Trophoblast cell (in vitro differentiated cells and primary cell): Measurements from ENCODE around the gene ACAD10.

Experiments used
- DNase-seq, 2 donors: peaks; one replicate each; pipeline ENCODE4 v3.0.0-alpha.2; 2016
- H2AFZ ChIP-seq: 2 replicates; pipeline ENCODE4 v1.6.1; 2013; ENCODE audit warnings: low read length, moderate library complexity, mild to moderate bottlenecking; ENCODE audit not compliant: insufficient read depth, poor library complexity
- H2AK5ac ChIP-seq: 2 replicates; pipeline ENCODE4 v1.6.1; 2013; ENCODE audit warnings: mild to moderate bottlenecking, low read length
- H2BK120ac ChIP-seq: 2 replicates; pipeline ENCODE4 v1.6.1; 2013; ENCODE audit warnings: low read length, mild to moderate bottlenecking, moderate library complexity; ENCODE audit not compliant: insufficient read depth, poor library complexity
- H2BK12ac ChIP-seq: 2 replicates; pipeline ENCODE4 v1.6.1; 2013; ENCODE audit warnings: mild to moderate bottlenecking, low read length, moderate library complexity
- H2BK5ac ChIP-seq: 2 replicates; pipeline ENCODE4 v1.6.1; 2013; ENCODE audit warnings: low read length, low read depth, moderate library complexity, mild to moderate bottlenecking; ENCODE audit not compliant: poor library complexity
- H3K14ac ChIP-seq: 2 replicates; pipeline ENCODE4 v1.6.1; 2013; ENCODE audit warnings: mild to moderate bottlenecking, low read length
- H3K18ac ChIP-seq: 2 replicates; pipeline ENCODE4 v1.6.1; 2013; ENCODE audit warnings: mild to moderate bottlenecking, low read length
- H3K23ac ChIP-seq: 2 replicates; pipeline ENCODE4 v1.6.1; 2013; ENCODE audit warnings: low read length
- H3K27ac ChIP-seq: 2 replicates; pipeline ENCODE4 v1.5.1; 2013; ENCODE audit warnings: low read depth, mild to moderate bottlenecking, inconsistent platforms, low read length, moderate library complexity
- H3K27me3 ChIP-seq: 2 replicates; pipeline ENCODE4 v1.6.1; 2013; ENCODE audit warnings: inconsistent platforms, mild to moderate bottlenecking, low read length, moderate library complexity; ENCODE audit not compliant: insufficient read depth
- H3K36me3 ChIP-seq, 2 experiments: 1 replicate in 1 of 2; 2 replicates in 1 of 2; pipeline ENCODE4 v1.6.1; 2013; ENCODE audit warnings: low read length in 2 of 2, mild to moderate bottlenecking in 2 of 2, moderate library complexity in 1 of 2; ENCODE audit not compliant: insufficient read depth in 2 of 2, control insufficient read depth in 1 of 2
- H3K4ac ChIP-seq: 2 replicates; pipeline ENCODE4 v1.6.1; 2013; ENCODE audit warnings: low read depth, mild to moderate bottlenecking, low read length, moderate library complexity
- H3K4me1 ChIP-seq, 2 experiments: 1 replicate in 1 of 2; 2 replicates in 1 of 2; pipeline ENCODE4 v1.6.1; 2013; ENCODE audit warnings: low read length in 2 of 2, mild to moderate bottlenecking in 2 of 2, moderate library complexity in 1 of 2; ENCODE audit not compliant: insufficient read depth in 2 of 2, control insufficient read depth in 1 of 2
- H3K4me2 ChIP-seq: 2 replicates; pipeline ENCODE4 v1.6.1; 2013; ENCODE audit warnings: inconsistent platforms, mild to moderate bottlenecking, low read length, moderate library complexity
- H3K4me3 ChIP-seq: 2 replicates; pipeline ENCODE4 v1.5.1; 2013; ENCODE audit warnings: mild to moderate bottlenecking, low read depth, low read length, inconsistent platforms
- H3K79me1 ChIP-seq: one replicate; pipeline ENCODE4 v1.6.1; 2013; ENCODE audit warnings: low read length
- H3K79me2 ChIP-seq: 2 replicates; pipeline ENCODE4 v1.6.1; 2013; ENCODE audit warnings: low read length, mild to moderate bottlenecking; ENCODE audit not compliant: control insufficient read depth, insufficient read depth, poor library complexity
- H3K9ac ChIP-seq: 2 replicates; pipeline ENCODE4 v1.6.1; 2013; ENCODE audit warnings: mild to moderate bottlenecking, low read length
- H3K9me3 ChIP-seq: 2 replicates; pipeline ENCODE4 v1.6.1; 2013; ENCODE audit warnings: low read depth, mild to moderate bottlenecking, control low read depth, inconsistent platforms, low read length; ENCODE audit not compliant: insufficient read depth
- H4K12ac ChIP-seq: 2 replicates; pipeline ENCODE4 v1.6.1; 2013; ENCODE audit warnings: low read depth, mild to moderate bottlenecking, low read length, moderate library complexity
- H4K8ac ChIP-seq: 2 replicates; pipeline ENCODE4 v1.6.1; 2013; ENCODE audit warnings: low read depth, mild to moderate bottlenecking, low read length, moderate library complexity
- H4K91ac ChIP-seq: one replicate; pipeline ENCODE4 v1.6.1; 2013; ENCODE audit warnings: low read depth, mild to moderate bottlenecking, low read length, moderate library complexity
- WGBS: extraction: QIAGEN DNeasy Blood & Tissue Kit; methylation state at CpG from one replicate; pipeline ENCODE4 v1.1.7; 2013; ENCODE audit warnings: missing lambda C conversion rate; ENCODE audit not compliant: insufficient read length, insufficient coverage; ENCODE audit errors: extremely low coverage; 5-methylcytosine and 5-hydroxymethylcytosine counted together

The ACAD10 gene

DNA sequence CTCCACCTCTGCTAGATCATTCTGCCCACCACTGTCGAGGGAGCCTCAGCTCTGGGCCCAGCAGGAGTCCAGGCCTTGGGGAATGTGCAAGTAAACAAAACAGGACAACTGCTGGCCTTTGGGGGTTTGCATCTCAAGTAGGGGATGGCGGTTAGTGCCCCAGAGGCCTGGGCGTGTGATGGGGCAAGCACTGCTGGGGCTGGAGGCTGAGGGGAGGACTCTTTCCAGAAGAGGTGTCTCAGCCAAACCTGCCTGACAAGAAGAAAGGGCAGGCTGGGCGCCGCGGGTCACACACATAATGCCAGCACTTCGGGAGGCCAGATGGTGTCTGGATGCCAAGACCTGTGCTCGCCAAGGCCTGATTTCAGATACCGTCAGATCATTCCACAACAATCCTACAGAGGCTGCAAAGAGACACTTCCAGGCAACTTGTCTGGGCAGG lies 72.3 kb downstream of the ACAD10 start:
- Histone ChIP-seq H3K23ac (no peak overlapping the region), H3K9me3 (peaks cover 4% of the 10 kb centered on the region), H3K4me1 (peaks cover 22 to 28% of the 10 kb centered on the region in 2 experiments), H2BK5ac (peak overlapping the region; percentile 74), H4K12ac (peak overlapping the region; percentile 23), H3K4me3 (no peak overlapping the region), H3K4me2 (no peak overlapping the region), H3K9ac (no peak overlapping the region), H3K18ac (peak overlapping the region; percentile 57), H2AK5ac (peak overlapping the region; percentile 45), H4K91ac (peak overlapping the region; percentile 82), H3K27me3 (no peaks in the 10 kb centered on the region), H3K36me3 (peaks cover 9 to 15% of the 10 kb centered on the region in 2 experiments), H3K79me2 (no peaks in the 10 kb centered on the region), H4K8ac (peak overlapping the region; percentile 66), H3K14ac (peak overlapping the region; percentile 18), H3K79me1 (peaks cover 24% of the 10 kb centered on the region), H2BK120ac (peak overlapping the region; percentile 72), H3K27ac (peak overlapping the region; percentile 87), H3K4ac (peak overlapping the region; percentile 13), H2AFZ (peak overlapping the region; percentile 54), H2BK12ac (peak overlapping the region; percentile 20)
- DNase-seq: peak in 1 of 2 donors; percentile 33
- no CpG with 5 or more reads among the region's 9 CpGs for WGBS

DNA sequence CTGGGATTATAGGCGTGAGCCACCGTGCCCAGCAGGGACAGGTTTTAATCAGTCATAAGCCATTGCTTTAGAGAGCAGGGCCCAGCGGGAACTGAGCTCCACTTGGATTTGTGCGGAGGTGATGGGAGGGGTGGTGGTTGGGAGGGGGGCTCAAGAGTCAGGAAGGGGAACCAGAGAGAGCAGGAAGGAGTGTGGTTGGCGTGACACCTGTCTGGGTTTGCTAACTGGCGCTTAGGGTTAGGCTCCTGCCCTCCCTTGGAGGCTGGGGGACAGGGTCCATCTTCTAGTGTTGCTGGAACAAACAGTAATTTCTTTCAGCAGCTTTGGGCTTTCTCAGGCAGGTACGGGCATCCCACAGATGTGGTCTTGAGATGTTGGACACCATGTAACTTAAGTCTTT lies 73.4 kb downstream of the ACAD10 start:
- no peaks in the 10 kb centered on the region for H3K27me3 ChIP-seq
- no CpG with 5 or more reads among the region's 7 CpGs for WGBS

DNA sequence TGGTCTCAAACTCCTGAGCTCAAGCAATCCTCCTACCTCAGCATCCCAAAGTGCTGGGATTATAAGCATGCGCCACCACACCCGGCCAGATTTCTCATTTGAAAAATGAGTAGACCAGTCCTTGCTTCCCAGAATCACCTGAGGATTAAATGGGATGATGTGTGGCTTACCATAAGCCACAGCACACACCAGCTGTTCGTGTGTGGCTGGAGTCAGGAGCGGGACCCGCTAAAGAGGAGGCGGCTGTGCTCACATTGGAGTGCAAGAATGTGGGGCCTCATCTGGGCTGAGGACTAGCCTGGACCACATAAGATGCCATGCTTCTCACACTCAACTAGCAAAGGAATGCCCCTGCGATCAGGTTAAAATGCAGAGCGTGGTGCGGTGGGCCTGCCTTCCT lies 74.1 kb downstream of the ACAD10 start:
- peaks cover 4 to 12% of the 10 kb centered on the region in 2 experiments for H3K36me3 ChIP-seq
- no peak overlapping the region for H2BK5ac ChIP-seq
- no peak overlapping the region for H2BK120ac ChIP-seq
- H3K79me2 ChIP-seq: no peaks in the 10 kb centered on the region
- H4K91ac ChIP-seq: no peak overlapping the region
- no peaks in the 10 kb centered on the region for H3K27me3 ChIP-seq
- H2BK12ac ChIP-seq: no peak overlapping the region
- H3K79me1 ChIP-seq: peaks cover 21% of the 10 kb centered on the region
- no peak overlapping the region for H4K12ac ChIP-seq
- peaks cover 19 to 22% of the 10 kb centered on the region in 2 experiments for H3K4me1 ChIP-seq
- H3K4me2 ChIP-seq: no peak overlapping the region
- H3K23ac ChIP-seq: no peak overlapping the region
- H3K27ac ChIP-seq: no peak overlapping the region
- H2AK5ac ChIP-seq: no peak overlapping the region
- H3K9ac ChIP-seq: no peak overlapping the region
- H2AFZ ChIP-seq: no peak overlapping the region
- no peak overlapping the region for H4K8ac ChIP-seq
- no peak overlapping the region for H3K14ac ChIP-seq
- no peaks in the 10 kb centered on the region for H3K9me3 ChIP-seq
- no peak overlapping the region for H3K4me3 ChIP-seq
- no peak overlapping the region for H3K18ac ChIP-seq
- DNase-seq: no peak
- WGBS: no CpG with 5 or more reads among the region's 9 CpGs
- no peak overlapping the region for H3K4ac ChIP-seq

More for the DNA sequence above, 73.4 kb downstream of the ACAD10 start:
- Histone ChIP-seq H3K23ac (no peak overlapping the region), H2AK5ac (no peak overlapping the region), H3K79me2 (no peaks in the 10 kb centered on the region), H3K9me3 (no peaks in the 10 kb centered on the region), H3K4me3 (no peak overlapping the region), H3K4me1 (peaks cover 22 to 24% of the 10 kb centered on the region in 2 experiments), H3K9ac (no peak overlapping the region), H3K36me3 (peaks cover 9 to 14% of the 10 kb centered on the region in 2 experiments), H3K79me1 (peaks cover 24% of the 10 kb centered on the region), H4K8ac (no peak overlapping the region), H3K27ac (no peak overlapping the region), H2BK12ac (no peak overlapping the region), H2BK5ac (no peak overlapping the region), H3K14ac (no peak overlapping the region), H2BK120ac (no peak overlapping the region), H3K18ac (no peak overlapping the region), H4K91ac (peak overlapping the region; percentile 40), H3K4ac (no peak overlapping the region), H3K4me2 (no peak overlapping the region), H4K12ac (no peak overlapping the region), H2AFZ (no peak overlapping the region)
- no peak for DNase-seq

DNA sequence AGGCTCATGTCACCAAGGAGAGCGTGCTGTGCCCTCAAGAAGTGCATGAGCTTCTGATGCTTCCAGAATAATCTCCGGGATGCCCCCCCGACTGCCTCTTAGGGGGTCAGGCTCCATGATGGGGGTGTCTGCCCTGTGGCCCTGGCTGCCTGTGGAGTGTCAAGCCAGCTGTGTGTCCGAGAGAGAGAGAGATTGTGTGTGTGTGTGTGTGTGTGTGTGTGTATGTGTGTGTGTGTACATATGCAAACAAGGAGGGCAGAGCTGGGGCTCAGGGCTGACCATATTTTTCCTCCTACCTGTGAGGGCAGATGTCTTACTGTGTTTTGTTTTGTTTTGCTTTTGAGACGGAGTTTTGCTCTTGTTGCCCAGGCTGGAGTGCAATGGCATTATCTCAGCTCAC lies 75.2 kb downstream of the ACAD10 start:
- peaks cover 0 to 3% of the 10 kb centered on the region in 2 experiments for H3K36me3 ChIP-seq
- no CpG with 5 or more reads among the region's 5 CpGs for WGBS
- no peak overlapping the region for H2BK12ac ChIP-seq

More for the DNA sequence above, 75.2 kb downstream of the ACAD10 start:
- no peak overlapping the region for H3K27ac ChIP-seq
- H2AFZ ChIP-seq: no peak overlapping the region
- no peaks in the 10 kb centered on the region for H3K79me2 ChIP-seq
- H2AK5ac ChIP-seq: no peak overlapping the region
- H4K8ac ChIP-seq: no peak overlapping the region
- H3K9me3 ChIP-seq: no peaks in the 10 kb centered on the region
- H3K9ac ChIP-seq: no peak overlapping the region
- peaks cover 19 to 22% of the 10 kb centered on the region in 2 experiments for H3K4me1 ChIP-seq
- H2BK5ac ChIP-seq: no peak overlapping the region
- no peak overlapping the region for H3K18ac ChIP-seq
- no peak for DNase-seq
- H3K4me3 ChIP-seq: no peak overlapping the region
- H4K12ac ChIP-seq: no peak overlapping the region
- no peak overlapping the region for H3K4ac ChIP-seq
- no peak overlapping the region for H2BK120ac ChIP-seq
- H3K23ac ChIP-seq: no peak overlapping the region
- no peaks in the 10 kb centered on the region for H3K27me3 ChIP-seq
- H3K14ac ChIP-seq: no peak overlapping the region
- H4K91ac ChIP-seq: no peak overlapping the region
- H3K79me1 ChIP-seq: peaks cover 21% of the 10 kb centered on the region
- H3K4me2 ChIP-seq: no peak overlapping the region
